GM18502 (cell line): ENCODE results near the gene TRIO.
A peak's percentile ranks its signal among the peaks of the same experiment; 100 is the strongest.

Experiments
- ATAC-seq: cut with Tn5 transposase; IDR thresholded peaks from one replicate; pipeline ENCODE4 v1.9.1; 2021; ENCODE audit warnings: mild to moderate bottlenecking; ENCODE audit not compliant: unreplicated experiment, poor library complexity

TRIO gene

DNA sequence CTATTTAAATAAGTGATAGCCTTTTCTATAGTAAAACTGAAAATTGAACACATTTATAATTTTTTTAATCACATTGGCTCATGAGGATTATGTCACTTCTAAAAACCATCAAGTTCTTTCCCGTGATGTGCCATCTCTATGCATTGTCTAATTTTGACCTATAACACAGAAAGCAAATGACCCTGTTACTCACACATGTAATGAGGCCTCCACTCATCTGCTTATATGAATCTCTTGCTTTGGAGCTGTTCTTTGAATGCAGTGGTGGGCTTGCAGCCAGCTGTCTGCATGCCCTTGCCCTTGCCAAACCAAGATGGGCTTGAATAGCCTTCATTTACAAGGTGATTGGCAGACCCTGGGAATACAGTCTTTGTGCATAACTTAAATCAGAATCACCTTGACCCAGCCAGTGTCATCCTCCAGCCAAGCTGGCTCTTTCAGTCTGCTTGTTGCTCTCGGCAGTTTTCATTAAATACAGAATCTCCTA, 163.2 kb downstream of the TRIO start:
- ATAC-seq = no peak

DNA sequence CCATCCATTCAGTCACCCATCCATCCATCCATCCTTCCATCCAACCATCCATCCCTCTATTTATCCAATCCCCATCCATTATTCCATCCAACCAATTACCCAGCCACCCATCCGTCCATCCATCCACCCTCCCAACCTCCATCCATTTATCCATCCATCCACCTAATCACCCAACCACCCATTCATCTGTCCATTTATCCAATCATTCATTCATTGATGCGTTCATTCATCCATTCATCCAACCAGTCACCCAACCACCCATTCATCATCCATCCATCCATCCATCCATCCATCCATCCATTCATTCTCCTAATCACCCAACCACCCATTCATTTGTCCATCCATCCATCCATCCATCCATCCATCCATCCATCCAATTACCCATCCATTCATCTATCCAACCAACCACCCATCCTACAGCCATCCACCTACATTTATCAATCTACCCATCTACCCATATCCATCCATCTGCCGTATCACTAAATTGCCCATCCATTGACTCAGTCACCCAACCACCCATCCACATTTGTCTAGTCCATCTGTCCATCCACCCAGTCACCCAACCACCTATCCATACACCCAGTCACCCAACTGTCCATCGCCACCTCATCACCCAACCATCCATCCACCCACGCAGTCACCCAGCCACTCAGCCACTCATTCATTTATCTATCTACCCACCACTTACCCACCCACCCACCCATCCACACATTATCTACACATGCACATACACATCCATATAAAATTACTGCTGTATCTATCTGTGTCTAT, 165.4 kb downstream of the TRIO start:
- ATAC-seq = no peak

DNA sequence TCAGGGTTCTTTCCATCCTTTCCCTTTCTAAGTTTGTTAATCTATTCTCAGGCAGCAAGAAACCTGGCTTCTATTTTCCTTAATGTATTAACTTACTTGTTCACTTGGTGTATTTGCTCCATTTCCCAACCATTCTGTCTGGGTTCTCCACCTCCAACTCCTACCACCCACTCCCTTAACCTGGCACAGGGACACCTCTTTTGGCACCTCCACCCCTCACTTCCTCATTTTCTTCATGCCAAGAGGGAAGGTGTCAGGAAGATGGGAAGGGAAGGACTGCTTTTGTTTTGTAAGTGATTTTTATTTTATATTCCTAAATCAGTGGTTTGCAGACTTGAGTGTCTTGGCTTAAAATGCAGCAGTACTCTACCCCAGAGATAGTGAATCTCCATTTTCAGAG, 166.1 kb downstream of the TRIO start:
- ATAC-seq = no peak

DNA sequence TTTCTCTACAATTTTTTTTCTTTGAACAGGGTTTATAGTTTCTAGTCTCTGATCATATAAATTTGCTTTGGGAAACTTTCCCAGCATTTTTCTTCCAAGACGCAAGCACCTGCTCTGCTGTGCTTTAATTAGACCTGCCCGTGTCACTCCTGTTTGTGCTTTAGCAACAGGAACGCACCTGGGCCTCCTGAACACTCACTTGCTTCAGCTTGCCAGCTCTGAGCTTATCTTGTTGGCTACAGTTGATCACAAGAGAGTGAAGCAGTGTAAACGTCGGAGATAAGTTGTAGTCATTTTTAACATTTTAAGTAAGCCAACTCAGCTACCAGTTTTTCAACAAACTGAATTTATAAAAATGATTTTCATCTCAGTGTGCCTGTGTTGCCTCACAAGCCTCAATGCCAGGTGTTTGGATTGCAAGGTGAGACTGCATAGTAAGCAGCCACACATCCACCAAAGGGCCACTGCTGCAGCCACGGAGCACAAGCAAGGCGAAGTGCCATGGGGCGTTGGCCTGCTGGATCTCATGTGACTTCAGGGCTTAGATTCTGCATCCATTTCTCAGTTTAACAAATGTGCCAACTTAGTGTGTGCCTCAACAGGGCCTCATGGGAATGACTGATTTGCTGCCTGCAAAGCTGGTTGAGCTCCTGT, 166.9 kb downstream of the TRIO start:
- ATAC-seq = no peak

DNA sequence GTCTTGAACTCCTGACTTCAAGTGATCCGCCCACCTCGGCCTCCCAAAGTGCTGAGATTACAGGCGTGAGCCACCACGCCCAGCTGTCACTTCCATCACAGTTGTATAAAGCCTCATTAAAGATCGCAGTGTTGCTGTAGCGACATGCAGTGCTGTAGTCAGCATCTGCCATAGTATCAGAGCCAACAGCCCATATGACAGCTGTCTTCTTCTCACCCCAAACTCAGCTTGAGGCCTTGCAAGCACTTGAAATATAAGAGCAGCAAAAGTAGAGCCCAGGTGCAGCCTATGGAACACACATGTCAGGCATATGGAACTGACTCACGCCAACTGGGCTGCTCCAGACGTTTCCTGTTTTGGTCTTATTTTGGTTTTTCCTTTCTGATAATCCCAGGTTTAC, 167.8 kb downstream of the TRIO start:
- ATAC-seq = no peak

DNA sequence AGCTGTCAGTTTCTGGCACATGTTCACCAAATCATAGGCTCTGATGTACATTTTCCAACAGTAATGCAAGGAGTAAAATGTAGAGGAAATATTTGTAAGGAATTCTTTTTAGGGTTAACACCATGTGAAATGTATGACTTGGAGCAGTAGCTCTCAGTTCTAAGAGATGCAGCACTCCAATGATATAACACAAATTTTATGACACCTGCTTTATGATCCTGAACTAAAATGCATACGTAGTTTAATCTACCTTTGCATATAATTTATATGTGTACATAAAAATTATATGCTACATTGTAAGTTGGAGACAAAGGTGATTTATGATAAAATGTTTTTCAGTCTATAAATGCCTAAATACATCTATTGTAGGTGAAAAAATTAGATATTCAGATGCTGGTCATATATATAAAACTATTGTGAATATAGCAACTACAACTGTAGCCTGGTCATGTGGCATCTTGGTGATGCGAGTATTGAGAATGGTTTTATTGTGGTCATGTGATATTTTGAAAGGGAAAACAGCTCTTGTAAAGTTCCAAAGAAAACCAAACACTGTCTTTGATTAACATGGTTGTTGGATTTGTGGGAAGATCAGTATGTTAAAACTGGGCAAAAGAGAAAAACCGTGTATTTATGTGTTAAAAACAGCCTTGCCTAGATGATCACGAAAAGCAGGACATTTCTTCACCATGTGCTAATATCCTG, 171.0 kb downstream of the TRIO start:
- no peak for ATAC-seq

DNA sequence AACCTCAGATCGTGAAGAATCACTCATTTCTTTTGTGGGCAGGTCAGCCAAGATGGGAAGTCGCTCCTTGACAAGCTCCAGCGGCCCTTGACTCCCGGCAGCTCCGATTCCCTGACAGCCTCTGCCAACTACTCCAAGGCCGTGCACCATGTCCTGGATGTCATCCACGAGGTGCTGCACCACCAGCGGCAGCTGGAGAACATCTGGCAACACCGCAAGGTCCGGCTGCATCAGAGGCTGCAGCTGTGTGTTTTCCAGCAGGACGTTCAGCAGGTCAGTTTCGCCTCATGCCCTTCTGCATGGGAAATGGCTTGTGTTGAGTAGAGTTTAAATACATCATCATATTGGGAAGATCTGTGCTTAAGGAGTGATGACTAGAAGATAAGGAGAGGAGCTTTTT, 173.3 kb downstream of the TRIO start:
- no peak for ATAC-seq

DNA sequence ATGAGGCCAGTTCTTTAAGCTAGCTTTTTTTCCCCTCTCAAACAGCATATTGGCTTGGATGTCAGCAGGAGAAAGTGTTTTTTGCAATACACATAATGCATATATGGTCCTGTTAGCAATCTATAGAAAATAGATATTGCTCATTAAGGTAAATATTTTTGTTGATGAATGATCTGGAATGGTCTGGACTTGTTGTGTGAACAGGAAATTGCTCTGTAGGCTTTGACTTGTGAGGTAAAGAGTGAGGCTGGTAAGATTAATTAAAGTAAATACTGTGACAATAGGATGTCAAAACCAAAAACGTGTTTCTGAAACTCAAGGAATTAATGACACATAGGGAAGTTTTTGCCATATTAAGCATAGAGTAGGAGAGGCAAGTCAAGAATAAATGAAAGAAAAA, 176.0 kb downstream of the TRIO start:
- ATAC-seq = no peak

DNA sequence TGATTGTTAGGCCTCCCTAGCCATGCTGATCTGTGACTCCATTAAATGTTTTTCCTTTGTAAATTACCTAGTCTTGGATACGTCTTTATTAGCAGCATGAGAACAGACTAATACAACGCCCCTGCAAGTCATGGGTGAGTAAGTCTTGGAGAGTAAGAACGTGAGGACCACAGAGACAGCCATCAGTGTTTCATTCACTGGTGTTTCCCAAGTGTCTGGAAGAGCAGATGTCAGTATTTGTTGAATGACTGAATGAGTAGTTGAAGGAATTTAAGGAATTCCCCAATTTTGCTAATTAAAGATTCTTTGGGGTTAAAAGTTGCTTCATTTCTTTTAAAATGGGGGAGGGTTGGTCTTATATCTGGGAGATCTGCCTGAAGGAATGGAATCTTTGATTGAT, 178.8 kb downstream of the TRIO start:
- ATAC-seq = no peak

DNA sequence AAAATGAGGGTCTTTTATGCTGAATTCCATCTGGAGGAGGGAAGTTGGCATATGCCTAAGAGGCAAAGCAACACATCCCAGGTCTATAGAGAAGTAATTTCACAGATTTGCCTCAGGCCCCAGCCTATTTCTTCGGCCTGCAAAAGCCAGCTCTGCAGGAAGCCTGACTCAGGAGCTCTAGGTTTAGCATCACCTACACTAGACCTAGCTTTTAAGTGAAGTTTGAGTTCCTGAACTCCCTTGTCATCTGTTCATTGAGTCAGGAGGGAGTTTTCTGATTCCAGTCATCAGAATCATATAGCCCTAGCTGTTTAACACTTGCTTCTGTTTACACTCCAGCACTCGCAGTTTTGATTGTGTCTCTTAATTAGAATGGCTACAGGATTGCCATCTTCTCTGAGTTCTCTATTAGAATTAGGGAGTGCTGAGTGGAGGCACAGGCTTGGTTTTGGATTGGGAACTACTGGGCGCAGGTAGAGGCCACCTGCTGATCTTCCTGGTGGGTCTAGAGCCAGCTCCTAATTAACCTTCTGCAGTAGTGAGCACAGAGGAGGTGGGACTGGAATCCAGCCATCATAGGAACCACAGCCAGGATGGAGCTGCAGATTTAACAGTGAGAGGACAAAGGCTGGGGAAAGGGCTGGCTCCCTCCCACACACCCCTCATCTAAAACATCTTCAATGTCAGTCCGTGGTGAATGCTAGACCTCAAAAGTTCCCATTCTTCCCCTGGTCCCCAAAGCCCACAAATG, 179.5 kb downstream of the TRIO start:
- no peak for ATAC-seq

DNA sequence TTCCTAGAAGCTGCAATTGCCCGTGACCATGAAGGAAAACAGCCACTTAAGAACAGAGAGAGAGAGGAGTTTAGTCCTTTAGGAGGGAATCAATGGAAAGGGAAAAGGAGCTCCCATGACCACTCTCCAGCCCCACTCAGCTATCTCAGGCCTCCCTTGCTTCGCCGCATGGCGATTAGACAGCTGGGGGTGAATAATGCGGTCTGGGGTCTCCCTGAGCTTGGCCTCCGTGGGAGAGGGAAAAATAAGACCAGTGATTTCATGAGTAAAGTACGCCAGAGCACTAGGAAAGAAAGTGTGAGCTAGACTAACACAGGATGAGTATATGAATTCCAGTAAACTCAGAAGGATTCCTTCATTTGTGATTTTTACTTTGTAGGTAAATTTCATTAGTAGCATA, 180.3 kb downstream of the TRIO start:
- ATAC-seq = no peak

DNA sequence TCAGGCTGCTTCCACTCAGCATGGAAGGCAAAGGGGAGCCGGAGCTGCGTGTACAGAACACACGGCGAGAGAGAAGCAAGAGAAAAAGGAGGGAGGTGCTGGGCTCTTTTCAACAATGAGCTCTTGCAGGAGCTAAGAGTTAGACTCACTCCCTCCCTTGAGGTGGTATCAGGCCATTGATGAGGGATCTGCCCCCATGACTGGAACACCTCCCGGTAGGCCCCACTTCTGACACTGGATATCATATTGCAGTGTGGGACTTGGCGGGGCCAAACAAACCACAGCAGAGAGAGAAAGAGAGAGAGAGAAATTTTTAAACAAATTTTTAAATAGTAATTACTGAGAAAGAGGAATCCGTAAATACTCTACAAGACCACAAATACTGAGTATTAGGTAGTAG, 182.2 kb downstream of the TRIO start:
- no peak for ATAC-seq

DNA sequence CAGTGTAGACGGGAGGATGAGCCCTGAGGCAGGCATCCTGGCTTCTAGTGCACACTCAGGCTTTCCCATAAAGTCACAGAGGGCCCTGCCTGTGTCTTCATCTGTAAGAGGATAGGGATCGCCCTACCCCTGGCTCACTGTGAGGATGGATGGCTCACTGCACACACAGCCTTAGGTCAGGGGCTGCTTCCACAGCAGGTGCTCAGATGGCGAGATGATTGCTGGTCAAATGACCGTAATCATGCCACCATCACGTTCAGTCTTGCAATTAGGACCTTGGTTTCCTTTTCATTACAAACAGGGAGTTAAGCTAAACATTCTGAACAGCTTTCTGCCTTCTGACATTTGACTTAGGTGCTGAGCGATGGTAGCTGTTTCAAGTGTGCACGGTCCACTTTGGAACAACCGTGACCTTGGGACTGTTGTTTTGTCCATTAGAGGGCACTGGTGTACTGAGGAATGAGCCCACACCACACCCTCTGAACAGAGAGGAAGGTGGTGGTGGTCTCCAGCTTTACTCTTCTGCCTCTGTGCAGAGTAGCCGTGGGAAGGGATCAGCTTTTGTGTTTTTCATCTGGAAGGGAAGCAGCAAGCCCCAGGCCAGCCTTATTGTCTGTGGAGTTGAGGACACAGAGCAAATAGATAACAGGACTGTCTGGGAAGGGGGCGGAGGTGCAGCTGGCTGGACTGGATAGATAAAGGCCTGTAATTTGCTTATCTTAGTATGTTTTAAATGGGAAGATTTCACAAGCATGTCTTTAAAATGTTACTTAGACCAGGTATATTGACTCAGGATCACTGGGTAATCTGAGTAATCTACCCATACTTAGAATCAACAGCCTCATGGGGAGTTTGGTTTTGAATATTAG, 183.1 kb downstream of the TRIO start:
- ATAC-seq = no peak

DNA sequence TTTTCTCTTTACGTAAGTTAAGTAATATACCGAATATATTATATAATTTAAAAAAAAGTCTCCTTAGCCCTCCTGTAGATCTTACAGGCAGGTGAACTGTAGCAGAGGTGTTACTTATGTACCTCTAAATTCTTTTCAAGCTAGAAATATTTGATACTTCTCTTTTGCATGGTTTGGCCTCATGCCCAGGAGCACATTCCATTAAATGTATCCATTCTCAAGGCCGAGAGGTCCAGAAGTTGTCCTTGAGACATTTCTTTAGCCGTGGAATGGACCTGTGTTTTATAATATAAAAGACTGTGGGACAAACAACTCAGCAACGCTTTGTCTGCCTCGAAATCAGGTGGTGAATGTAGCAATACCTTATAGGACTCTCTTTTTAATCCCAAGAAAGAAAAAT, 184.5 kb downstream of the TRIO start:
- ATAC-seq = no peak

DNA sequence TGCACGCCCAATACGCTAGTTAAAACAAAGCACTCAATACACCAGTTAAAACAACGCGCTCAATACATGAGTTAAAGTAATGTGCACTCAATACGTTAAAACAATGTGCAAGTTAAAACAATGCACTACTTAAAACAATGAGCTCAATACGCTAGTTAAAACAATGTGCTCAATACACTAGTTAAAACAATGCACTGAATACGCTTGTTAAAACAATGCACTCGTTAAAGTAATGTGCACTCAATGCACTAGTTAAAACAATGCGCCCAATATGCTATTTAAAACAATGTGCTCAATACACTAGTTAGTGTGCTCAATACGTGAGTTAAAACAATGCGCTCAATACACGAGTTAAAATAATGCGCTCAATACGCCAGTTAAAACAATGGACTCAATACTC, 185.0 kb downstream of the TRIO start:
- ATAC-seq = no peak

DNA sequence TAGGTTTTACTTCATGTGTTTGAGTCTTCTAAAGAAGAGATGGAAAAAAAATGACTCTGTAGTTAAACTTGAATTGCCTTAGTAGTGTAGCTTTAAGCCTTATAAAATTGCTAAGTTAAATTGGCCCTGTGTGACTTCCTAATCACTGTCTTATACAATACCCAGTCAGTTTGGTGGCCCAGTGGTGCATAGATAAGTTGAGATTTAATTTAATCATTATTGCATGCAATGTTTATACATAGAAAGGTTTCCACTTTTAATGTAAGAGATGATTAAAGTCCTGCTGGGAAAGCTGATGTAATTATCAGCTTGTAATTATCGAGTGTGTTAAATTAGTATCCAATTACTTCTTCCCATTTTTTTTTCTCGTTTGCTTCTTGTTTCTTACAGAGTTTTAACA, 187.1 kb downstream of the TRIO start:
- ATAC-seq = no peak

DNA sequence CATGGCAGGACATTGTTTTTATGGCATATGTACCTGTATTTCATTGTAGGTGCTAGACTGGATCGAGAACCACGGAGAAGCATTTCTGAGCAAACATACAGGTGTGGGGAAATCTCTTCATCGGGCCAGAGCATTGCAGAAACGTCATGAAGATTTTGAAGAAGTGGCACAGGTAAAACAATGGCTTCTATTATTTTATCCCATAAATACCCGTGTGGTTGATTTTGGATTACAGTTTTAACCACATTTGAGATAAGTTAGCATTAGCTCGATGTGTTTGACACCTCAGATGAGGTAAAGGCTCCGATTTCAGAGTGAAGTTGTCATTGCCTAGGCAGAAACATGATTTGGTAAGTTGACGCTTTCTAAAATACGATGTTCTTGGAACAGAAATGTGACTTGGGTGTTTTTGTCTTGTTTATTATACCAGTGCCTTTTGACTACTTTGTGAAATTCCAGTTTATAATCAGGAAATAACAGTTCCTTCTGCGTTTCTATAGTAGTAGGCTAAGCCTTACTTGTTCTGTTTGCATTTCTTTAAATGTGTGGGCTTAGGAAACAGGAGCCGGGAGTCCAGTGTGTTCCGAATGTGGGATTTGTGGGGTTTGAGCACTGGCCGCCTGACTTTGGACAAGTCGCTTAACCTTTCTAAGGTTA, 187.7 kb downstream of the TRIO start:
- peak; percentile 17 for ATAC-seq

DNA sequence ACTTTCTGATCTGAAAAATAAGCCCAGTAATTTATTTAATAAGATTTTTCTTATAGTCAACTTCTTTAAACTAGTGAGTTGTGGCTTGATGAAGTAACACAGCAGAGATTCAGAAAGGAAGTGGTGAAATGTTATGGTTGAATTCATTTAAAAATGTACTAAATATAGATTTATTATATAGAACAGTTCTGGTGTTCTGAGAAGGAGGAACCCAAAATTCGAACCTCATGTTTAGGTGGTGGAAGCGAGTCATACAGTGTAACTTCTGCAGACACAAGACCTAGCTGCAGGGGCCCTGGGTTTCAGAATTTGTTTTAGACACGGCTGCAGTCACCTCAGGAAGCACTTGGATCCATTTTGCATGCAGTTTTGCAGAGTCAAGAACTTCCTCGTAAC, 188.2 kb downstream of the TRIO start:
- ATAC-seq = peak; percentile 88

DNA sequence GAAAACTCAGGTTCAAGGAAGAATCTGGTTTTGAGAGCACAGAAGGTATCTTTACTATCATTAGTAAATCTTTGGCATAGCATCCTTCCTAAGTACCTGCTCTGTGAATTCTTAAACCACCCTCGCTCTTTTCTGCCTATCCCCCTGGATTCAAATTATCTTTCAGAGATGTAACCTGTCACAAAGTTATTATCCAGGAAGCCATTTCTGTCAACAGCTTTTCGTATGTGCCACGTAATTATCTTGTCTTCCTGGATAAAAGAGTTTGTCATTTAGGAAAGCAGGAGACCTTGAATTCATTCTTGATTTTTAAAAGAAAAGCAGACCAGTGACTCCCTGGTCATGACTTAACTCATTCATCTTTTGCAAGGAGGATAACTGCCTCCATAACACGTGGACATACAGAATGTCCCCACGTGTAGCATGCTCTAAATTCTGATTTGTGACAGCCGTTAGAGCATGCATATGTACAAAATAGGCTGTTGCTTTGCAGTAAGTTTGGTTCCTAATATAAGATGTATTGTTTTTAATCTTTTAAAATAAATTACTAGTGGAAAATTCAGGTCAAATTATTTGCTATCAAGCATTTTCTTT, 189.0 kb downstream of the TRIO start:
- ATAC-seq = no peak
